Fibroblast of lung (primary cell): ENCODE results near the gene ASAP2.

Experiments
- CTCF ChIP-seq, 2 donors: IDR thresholded peaks in 1 of 2; conservative IDR thresholded peaks in 1 of 2; 1 replicate in 1 of 2; 2 replicates in 1 of 2; pipeline ENCODE4 v1.5.1; 2011 to 2012; ENCODE audit warnings: low read length in 2 of 2, control low read depth in 1 of 2, inconsistent platforms in 1 of 2, low read depth in 1 of 2, mild to moderate bottlenecking in 1 of 2
- EZH2 ChIP-seq: IDR thresholded peaks from 2 replicates; pipeline ENCODE4 v1.5.1; 2012; ENCODE audit warnings: low read length, control low read depth, mild to moderate bottlenecking; ENCODE audit errors: missing control alignments

- TF ChIP-seq EZH2 (no peak), CTCF (conservative IDR thresholded peaks at IDR 0.05 in 1 of 2, IDR thresholded peaks at IDR 0.05 in 1 of 2; ENCODE audit: low read depth in 1 of 2, low read length in 2 of 2) (no peak)
Measured at GRCh38 chr2:9240745-9241144, 34.1 kb downstream of the ASAP2 start.
